ENCODE measurements around the gene DLST.

Gene DLST

DNA sequence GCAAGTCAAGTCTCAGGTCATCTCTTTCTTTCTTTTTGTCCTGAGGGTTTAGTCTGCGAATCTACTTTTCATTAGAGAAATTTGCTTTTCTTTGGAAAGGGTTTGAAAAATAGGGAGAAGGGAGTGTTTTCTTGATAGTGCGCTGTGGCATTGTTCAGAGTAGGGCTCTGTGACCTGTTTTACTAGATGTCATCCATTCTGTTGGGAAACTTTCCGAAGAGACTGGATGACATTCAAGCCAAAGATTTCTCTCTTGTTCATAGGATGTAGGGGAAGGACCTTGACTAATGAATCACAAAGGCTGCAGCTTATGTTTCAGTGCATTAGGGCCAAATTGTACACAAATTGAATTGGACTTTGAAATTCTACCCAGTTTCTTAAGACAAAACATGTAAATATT lies 14.7 kb downstream of the DLST start:
- no peak for DNase-seq (ENCODE audit: low read depth)

- DNase-seq (ENCODE audit: low read depth): no peak
Measured at GRCh38 chr14:74897642-74898041, 15.9 kb downstream of the DLST start.

DNA sequence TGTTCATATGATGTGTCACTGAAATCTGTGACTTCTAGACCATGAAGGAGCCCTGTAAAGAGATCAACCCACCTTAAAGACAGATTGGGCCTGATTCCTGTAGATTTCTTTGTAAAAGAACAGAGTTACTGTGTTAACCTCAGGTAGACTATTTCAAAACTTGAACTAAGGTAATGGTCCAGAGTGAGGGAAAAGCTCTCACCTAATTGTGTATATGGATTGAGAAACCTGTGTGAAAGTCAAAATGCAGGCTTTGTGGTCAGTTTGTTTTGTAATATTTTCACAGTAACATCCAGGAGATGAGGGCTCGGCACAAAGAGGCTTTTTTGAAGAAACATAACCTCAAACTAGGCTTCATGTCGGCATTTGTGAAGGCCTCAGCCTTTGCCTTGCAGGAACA lies 16.4 kb downstream of the DLST start:
- no peak for DNase-seq (ENCODE audit: low read depth)

DNA sequence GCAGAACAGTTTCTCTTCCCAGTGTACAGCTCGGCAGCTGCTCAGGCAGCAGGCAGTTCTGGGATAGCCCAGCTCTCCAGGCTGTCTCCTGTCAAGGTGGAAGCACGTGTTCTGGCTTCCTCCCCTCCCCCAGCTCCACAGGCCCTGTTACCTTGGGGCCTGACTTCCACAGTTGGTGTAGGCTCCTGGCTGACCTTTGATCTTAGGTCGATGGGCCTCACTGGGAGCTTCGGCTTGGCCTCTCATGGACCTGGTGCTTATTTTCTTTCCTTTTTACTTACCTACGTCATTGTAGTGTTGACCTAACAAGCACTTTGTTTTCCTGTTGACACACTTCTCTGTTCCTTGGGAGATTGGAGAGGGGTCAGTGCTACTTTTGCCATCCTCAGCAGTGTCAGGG lies 17.0 kb downstream of the DLST start:
- DNase-seq (ENCODE audit: low read depth): no peak

- no peak for DNase-seq (ENCODE audit: low read depth)
Measured at GRCh38 chr14:74902941-74903705, 21.4 kb downstream of the DLST start.

DNA sequence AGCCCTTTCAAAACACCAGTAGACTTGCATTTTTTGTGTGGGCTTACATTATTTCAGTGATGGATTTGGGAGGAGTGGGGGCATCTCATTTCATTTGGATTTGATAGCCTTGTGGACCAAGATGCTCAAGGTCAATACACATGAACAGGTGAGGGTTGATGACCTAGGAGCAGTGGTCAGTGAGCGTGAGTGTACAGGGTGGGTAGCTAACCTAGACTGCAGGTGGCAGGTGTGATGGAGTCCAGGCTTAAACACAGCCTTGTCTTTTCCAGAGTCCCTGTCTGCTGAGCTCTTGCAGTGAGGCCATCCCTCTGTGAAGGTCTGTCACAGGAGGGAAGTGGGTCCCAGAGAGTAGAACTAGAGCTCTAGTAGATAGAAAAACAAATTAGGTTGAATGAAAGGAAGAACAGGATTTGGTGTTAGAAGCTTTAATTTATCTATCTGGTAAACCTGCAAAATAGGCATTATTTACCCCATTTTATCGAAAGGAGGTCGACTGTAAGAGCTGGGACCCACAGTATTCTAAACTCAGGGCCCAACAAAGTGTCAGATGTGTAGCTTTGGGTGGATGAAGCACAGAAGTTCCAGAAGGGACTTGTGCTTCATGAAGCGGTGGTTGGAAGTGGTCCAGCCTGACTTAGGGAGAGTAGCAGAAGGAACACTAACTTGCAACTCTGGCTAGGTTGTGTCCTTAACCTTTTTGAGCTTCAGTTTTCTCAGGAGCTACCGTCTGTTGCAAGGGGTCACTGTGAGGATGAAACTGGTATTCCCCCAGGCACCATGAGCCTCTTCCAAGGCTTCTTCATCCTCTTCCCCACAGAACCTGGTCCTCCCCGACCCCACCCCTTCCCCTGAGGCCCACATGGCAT lies 23.2 kb downstream of the DLST start:
- DNase-seq (ENCODE audit: low read depth): no peak

- peak; percentile 27 for DNase-seq (ENCODE audit: low read depth)
Measured at GRCh38 chr14:74905595-74906142, 24.0 kb downstream of the DLST start.

- DNase-seq (ENCODE audit: low read depth): no peak
Measured at GRCh38 chr14:74906925-74907521, 25.3 kb downstream of the DLST start.

DNA sequence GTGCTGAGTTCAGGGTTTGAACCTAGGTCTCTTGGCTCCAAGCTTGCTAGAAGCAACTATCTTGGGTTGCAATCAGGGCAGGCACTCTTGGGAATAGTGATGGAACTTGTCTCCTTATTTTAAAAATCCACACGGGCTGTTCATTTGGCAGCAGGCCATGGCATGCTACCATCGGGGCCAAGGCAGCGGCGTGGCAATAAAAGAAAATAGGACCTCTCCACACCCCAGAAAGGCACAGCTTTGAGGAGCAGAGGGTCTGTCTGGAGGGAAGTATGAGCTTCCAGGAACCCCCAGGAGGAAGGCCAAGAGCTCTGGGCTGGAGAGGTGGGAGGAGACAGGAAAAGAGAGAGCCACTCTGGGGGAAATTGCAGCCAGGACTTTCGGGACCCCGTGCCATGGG lies 26.0 kb downstream of the DLST start:
- no peak for DNase-seq (ENCODE audit: low read depth)

DNA sequence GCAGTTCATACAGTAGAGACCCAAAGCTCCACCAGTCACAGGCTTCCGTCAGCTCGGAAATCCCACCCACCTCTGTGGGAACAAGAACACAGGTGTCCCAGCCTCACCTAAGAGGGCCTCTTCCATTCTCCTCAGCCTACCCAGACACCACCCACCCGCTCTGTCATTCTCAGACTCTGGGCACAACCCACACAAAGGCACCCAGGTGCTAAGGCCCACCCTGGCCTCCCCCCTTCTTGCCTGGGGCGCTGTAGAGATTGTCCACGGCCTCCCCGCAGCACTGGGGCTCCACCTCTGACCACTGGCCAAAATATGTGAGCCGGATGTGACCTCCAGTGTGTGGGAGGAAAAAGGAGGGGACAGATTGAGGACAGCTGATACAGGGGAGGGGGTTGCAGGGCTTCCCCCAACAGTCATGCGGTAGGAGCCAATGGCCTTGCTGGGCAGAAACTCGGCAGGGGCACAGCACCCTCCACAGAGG lies 27.2 kb downstream of the DLST start:
- DNase-seq (ENCODE audit: low read depth): no peak

DNA sequence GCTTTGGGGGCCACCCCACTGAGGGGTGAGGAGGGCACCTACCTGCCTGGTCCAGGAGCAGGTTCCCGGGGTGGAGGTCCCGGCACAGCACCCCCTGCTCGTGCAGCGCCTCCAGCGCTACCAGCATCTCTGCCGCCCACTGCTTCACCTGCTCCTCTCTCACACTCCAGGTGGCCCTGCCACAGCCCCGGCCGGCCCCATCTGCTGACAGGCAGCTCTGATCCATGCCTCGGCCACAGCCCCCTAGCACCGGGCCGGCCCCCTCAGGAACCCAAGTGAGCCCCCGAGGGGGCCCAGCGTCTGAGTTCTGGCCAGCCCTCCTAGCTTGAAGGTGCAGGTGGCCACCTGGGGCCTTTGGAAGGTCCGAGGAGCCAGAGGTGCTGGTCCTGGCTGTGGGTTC lies 27.8 kb downstream of the DLST start:
- no peak for DNase-seq (ENCODE audit: low read depth)

- DNase-seq (ENCODE audit: low read depth): no peak
Measured at GRCh38 chr14:74909911-74910310, 28.2 kb downstream of the DLST start.

GRCh38 chr14:74910556-74910955 lies 28.8 kb downstream of the DLST start:
- no peak for DNase-seq (ENCODE audit: low read depth)

GRCh38 chr14:74911221-74911620 lies 29.5 kb downstream of the DLST start:
- no peak for DNase-seq (ENCODE audit: low read depth)

GRCh38 chr14:74911704-74912103 lies 30.0 kb downstream of the DLST start:
- DNase-seq (ENCODE audit: low read depth): no peak

DNA sequence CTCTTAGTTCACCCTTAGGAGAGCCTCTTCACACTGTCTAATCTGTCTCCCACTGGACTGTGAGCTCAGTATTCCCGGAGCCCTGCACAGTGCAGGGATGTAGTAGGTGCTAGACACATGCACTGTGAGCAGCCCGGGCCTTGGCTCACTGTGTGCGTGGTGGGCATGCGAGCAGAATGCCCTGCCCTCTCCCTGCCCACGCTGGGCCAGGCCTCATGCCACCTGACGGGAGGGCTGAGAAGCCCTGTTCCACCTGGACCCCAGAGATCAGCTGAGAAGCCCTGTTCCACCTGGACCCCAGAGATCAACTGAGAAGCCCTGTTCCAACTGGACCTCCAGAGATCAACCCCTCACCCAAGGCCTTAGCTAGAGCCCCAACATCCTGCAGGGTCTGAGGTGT lies 30.4 kb downstream of the DLST start:
- no peak for DNase-seq (ENCODE audit: low read depth)

DNA sequence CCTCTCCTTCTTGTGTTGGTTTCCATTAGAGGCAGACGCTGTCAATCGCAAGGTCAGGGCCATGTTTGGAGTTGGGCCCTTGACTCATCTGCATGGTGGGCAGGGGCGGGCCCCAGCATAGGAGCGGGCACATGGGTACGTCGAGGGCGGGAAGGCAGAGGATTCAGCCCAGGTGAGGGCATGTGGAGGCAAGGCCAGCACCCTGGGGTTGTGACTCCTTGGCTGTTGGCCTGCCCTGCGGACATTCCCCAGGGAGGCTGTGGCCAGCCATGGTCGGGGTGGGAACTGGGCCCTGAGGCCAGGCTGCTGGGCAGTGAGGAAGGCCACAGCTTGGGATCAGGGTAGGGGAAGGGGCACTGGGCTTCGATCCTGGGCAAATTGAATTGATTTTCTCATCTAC lies 31.1 kb downstream of the DLST start:
- no peak for DNase-seq (ENCODE audit: low read depth)

GRCh38 chr14:74913393-74913910 lies 31.7 kb downstream of the DLST start:
- no peak for DNase-seq (ENCODE audit: low read depth)

DNA sequence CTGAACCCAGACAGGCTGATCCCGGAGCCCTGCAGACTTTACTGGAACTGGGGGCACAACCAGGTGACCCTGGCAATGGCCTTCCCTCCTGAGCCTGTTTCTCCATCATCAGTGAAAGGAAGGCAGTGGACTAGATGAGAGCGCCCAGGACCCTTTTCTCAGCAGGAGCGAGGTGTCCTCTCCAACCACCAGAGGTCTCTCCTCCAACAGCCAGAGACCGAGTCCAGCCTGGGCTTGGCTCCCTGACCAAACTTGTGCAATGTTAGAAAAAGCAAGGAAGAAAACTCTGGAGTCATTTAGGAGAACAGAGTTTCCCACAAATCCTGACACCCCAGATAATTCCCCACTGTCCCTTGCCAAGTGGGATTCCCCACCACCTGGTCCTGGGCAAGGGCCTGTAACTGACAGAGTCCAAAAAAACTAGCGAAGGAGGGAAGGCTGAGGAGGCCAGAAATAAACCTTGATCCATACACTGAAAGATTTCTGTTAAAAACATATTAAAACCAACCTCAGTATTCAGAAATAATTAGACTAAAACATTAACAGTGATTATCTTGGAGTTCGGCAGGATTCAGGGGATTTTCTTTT lies 32.4 kb downstream of the DLST start:
- DNase-seq (ENCODE audit: low read depth): peak; percentile 66

- no peak for DNase-seq (ENCODE audit: low read depth)
Measured at GRCh38 chr14:74915426-74915825, 33.7 kb downstream of the DLST start.

DNA sequence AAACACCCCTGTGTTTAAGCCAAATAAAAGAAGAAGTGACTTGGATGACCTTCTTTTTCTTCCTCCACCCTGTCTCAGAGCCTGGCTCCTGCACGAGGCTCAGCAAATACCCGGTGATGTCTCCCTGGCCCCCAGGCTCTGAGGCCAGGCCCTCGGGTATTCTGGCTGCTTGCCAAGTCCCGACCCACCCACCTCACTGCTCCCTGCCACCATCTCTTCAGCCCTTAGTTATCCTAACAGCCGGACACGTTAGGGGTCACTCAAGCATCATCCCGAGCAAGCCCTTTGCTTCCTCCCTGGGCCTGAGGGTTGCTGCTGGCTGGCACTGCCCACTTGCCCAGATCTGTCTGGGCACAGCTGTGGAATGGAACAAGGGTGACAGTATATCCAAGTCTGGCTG lies 34.1 kb downstream of the DLST start:
- DNase-seq (ENCODE audit: low read depth): no peak

DNA sequence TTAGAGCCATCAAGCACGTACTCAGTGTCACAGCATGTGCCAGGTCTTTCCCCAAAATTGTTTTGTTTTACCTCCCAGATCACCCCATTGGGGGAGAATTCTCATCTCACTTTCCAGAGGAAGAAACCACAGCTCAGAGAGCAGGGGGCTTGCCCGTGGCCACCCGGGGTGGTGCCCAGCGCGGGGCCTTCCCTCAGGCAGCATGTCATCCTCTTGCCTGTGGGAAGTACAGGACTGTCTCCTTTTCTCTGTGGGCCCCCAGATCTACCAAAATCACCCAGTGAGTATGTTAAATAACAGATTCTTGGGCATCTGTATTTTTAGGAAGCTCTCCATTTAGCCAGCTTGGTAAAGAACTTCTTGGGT lies 35.4 kb downstream of the DLST start:
- DNase-seq (ENCODE audit: low read depth): no peak

Data from fibroblast of the conjunctiva (primary cell).